Calu3 (cell line): Measurements from ENCODE around the gene RTN1. TPM values are rescaled to one million over a fixed set of nuclear protein-coding genes. Genes with fewer than 3 reads are reported as not detected.

Source experiments
- BruUV-seq: library from RNA; stranded (reverse); fragments of 400-500 nt; replicated peaks from 2 replicates; lab custom pipeline; 2021; lab: Mats Ljungman, UMichigan
- CTCF ChIA-PET: fragments of 300-600 bp; sonication (Branson Sonifier 250); formaldehyde crosslinking; loops from one replicate; lab custom pipeline; 2022; ENCODE audit warnings: antibody characterized with exemption; lab: Charles Lee
- DNase-seq: peaks from one replicate; pipeline ENCODE4 v3.0.0; 2022
- H3K27ac Mint-ChIP-seq: one replicate; pipeline ENCODE4 v1.8.0; 2022; ENCODE audit warnings: mixed read lengths; ENCODE audit not compliant: unreplicated experiment
- H3K27me3 Mint-ChIP-seq: one replicate; pipeline ENCODE4 v1.8.0; 2022; ENCODE audit warnings: mixed read lengths; ENCODE audit not compliant: unreplicated experiment
- H3K36me3 Mint-ChIP-seq: one replicate; pipeline ENCODE4 v1.8.0; 2022; ENCODE audit warnings: mild to moderate bottlenecking, moderate library complexity, mixed read lengths; ENCODE audit not compliant: insufficient read depth, unreplicated experiment
- H3K4me1 Mint-ChIP-seq: one replicate; pipeline ENCODE4 v1.8.0; 2022; ENCODE audit warnings: mild to moderate bottlenecking, low read depth, mixed read lengths; ENCODE audit not compliant: unreplicated experiment
- H3K4me3 Mint-ChIP-seq: one replicate; pipeline ENCODE4 v1.8.0; 2022; ENCODE audit warnings: mild to moderate bottlenecking, low read depth, moderate library complexity, mixed read lengths; ENCODE audit not compliant: unreplicated experiment
- H3K9me3 Mint-ChIP-seq: one replicate; pipeline ENCODE4 v1.8.0; 2022; ENCODE audit warnings: low read depth, mixed read lengths; ENCODE audit not compliant: unreplicated experiment
- CTCF ChIP-seq: fragments of 200-600 bp; IDR thresholded peaks from one replicate; pipeline ENCODE4 v1.8.0; 2022; ENCODE audit warnings: antibody characterized with exemption; ENCODE audit not compliant: unreplicated experiment
- intact Hi-C: fragments of 100-400 bp; cut with micrococcal nuclease; formaldehyde crosslinking; loops from one replicate; pipeline ENCODE4 v1.10.0; 2022; ENCODE audit not compliant: unreplicated experiment
- total RNA-seq: library from RNA; stranded (reverse); gene quantifications from 2 replicates; pipeline ENCODE4 v1.2.3, GENCODE V29; 2022

Gene RTN1
- total RNA-seq, 1 experiment from 2014 or later = not detected

- intact Hi-C loops = loop anchor here (2.0 to 5.0 kb wide), 2 partner anchors 70 to 449 kb away; no protein-coding TSS in a partner anchor
These were observed 294.0 kb downstream of the RTN1 start, which contains the start of gene CCDC175 for GRCh38 chr14:59576332-59577294. CCDC175 (minus strand) TSS chr14:59576812; CDS start chr14:59576775, 37 bp downstream.

GRCh38 chr14:59570122-59570521 is 300.5 kb downstream of the RTN1 start:
- DNase-seq = peak; percentile 12
- intact Hi-C loops = no loop called here
- no peaks in the 10 kb centered on the region for H3K4me1 Mint-ChIP-seq

More at GRCh38 chr14:59576332-59577294, 294.0 kb downstream of the RTN1 start, which contains the start of gene CCDC175:
- Mint-ChIP-seq H3K9me3 (no peaks in the 10 kb centered on the region), H3K4me1 (no peaks in the 10 kb centered on the region), H3K27me3 (no peaks in the 10 kb centered on the region), H3K27ac (peak within 1 kb of the TSS; percentile 36), H3K36me3 (peaks cover 8% of the 10 kb centered on the region), H3K4me3 (peak within 1 kb of the TSS; percentile 80)
- peak; percentile 78 for TF ChIP-seq CTCF
- CTCF ChIA-PET = interaction anchor here (0.9 to 1.6 kb wide), 6 partner anchors 64 to 451 kb away, joined by 3 to 13 read pairs (median 4); partner anchors contain the start of genes JKAMP and L3HYPDH
- BruUV-seq = no TSS peak
- peak; percentile 92 for DNase-seq

GRCh38 chr14:59566725-59567124 is 303.9 kb downstream of the RTN1 start:
- no TSS peak for BruUV-seq
- no peaks in the 10 kb centered on the region for H3K9me3 Mint-ChIP-seq
- H3K27ac Mint-ChIP-seq = no peak overlapping the region
- peaks cover 22% of the 10 kb centered on the region for H3K27me3 Mint-ChIP-seq
- no peak for TF ChIP-seq CTCF
- no peak for DNase-seq
- intact Hi-C loops = no loop called here
- H3K4me3 Mint-ChIP-seq = no peak overlapping the region
- CTCF ChIA-PET = interaction anchor here (1.3 kb wide), 1 partner anchor 82 kb away, joined by 3 read pairs; the partner anchor contains the start of genes JKAMP and L3HYPDH
- H3K4me1 Mint-ChIP-seq = no peaks in the 10 kb centered on the region
- H3K36me3 Mint-ChIP-seq = no peaks in the 10 kb centered on the region

More at GRCh38 chr14:59570122-59570521, 300.5 kb downstream of the RTN1 start:
- Mint-ChIP-seq H3K36me3 (no peaks in the 10 kb centered on the region), H3K9me3 (no peaks in the 10 kb centered on the region), H3K27ac (no peak overlapping the region), H3K27me3 (peaks cover 22% of the 10 kb centered on the region), H3K4me3 (no peak overlapping the region)
- no peak for TF ChIP-seq CTCF
- CTCF ChIA-PET = interaction anchor here (1.0 to 1.6 kb wide), 3 partner anchors 58 to 63 kb away, joined by 3 to 12 read pairs (median 5); no protein-coding TSS in a partner anchor
- no TSS peak for BruUV-seq

- TF ChIP-seq CTCF = no peak
- intact Hi-C loops = no loop called here
- Mint-ChIP-seq H3K27me3 (peaks cover 22% of the 10 kb centered on the region), H3K36me3 (no peaks in the 10 kb centered on the region), H3K27ac (no peak overlapping the region), H3K4me3 (no peak overlapping the region), H3K9me3 (no peaks in the 10 kb centered on the region), H3K4me1 (no peaks in the 10 kb centered on the region)
- BruUV-seq = no TSS peak
- no peak for DNase-seq
- CTCF ChIA-PET = interaction anchor here (1.3 kb wide), 1 partner anchor 82 kb away, joined by 3 read pairs; the partner anchor contains the start of genes JKAMP and L3HYPDH
These were observed 304.3 kb downstream of the RTN1 start for GRCh38 chr14:59566296-59566695.
